Mesendoderm (in vitro differentiated cells): ENCODE measurements around the gene PSMD11. TPM values are rescaled to one million over a fixed set of nuclear protein-coding genes. Genes with fewer than 3 reads are reported as not detected.

ENCODE experiments used
- DNase-seq: peaks from one replicate; pipeline ENCODE4 v3.0.0; 2013
- H2AK5ac ChIP-seq: 2 replicates; pipeline ENCODE4 v1.6.1; 2013; ENCODE audit warnings: low read length, inconsistent platforms
- H2BK120ac ChIP-seq: 2 replicates; pipeline ENCODE4 v1.6.1; 2013; ENCODE audit warnings: low read depth, mild to moderate bottlenecking, low read length, moderate library complexity, mixed read lengths
- H2BK15ac ChIP-seq: replicated peaks from 2 replicates; pipeline ENCODE4 v1.6.1; 2013; ENCODE audit warnings: low read depth, mild to moderate bottlenecking, moderate library complexity
- H2BK5ac ChIP-seq: 2 replicates; pipeline ENCODE4 v1.6.1; 2013; ENCODE audit warnings: low read length, inconsistent platforms
- H3K18ac ChIP-seq: 2 replicates; pipeline ENCODE4 v1.6.1; 2013; ENCODE audit warnings: mild to moderate bottlenecking, low read length, mixed read lengths
- H3K23ac ChIP-seq: one replicate; pipeline ENCODE4 v1.6.1; 2013; ENCODE audit warnings: low read length
- H3K27ac ChIP-seq: 2 replicates; pipeline ENCODE4 v1.5.1; 2013; ENCODE audit warnings: low read depth, mild to moderate bottlenecking, inconsistent platforms, low read length, moderate library complexity
- H3K27me3 ChIP-seq: 2 replicates; pipeline ENCODE4 v1.6.1; 2013; ENCODE audit warnings: low read length, control low read depth, mild to moderate bottlenecking, inconsistent platforms; ENCODE audit not compliant: insufficient read depth, poor library complexity
- H3K36me3 ChIP-seq: 2 replicates; pipeline ENCODE4 v1.6.1; 2013; ENCODE audit warnings: low read length, inconsistent platforms; ENCODE audit not compliant: control insufficient read depth, insufficient read depth
- H3K4ac ChIP-seq: one replicate; pipeline ENCODE4 v1.6.1; 2013; ENCODE audit warnings: low read depth, mild to moderate bottlenecking, low read length, moderate library complexity
- H3K4me1 ChIP-seq: 2 replicates; pipeline ENCODE4 v1.6.1; 2013; ENCODE audit warnings: low read depth, low read length, inconsistent platforms; ENCODE audit not compliant: control insufficient read depth
- H3K4me2 ChIP-seq: 2 replicates; pipeline ENCODE4 v1.6.1; 2013; ENCODE audit warnings: low read length
- H3K4me3 ChIP-seq: 2 replicates; pipeline ENCODE4 v1.5.1; 2013; ENCODE audit warnings: mild to moderate bottlenecking, low read length
- H3K56ac ChIP-seq: one replicate; pipeline ENCODE4 v1.6.1; 2013; ENCODE audit warnings: low read length
- H3K79me1 ChIP-seq: 2 replicates; pipeline ENCODE4 v1.6.1; 2013; ENCODE audit warnings: low read length, inconsistent platforms
- H3K79me2 ChIP-seq: 2 replicates; pipeline ENCODE4 v1.6.1; 2013; ENCODE audit warnings: mild to moderate bottlenecking, low read length; ENCODE audit not compliant: control insufficient read depth, insufficient read depth
- H3K9ac ChIP-seq: 2 replicates; pipeline ENCODE4 v1.6.1; 2013; ENCODE audit warnings: low read length, inconsistent platforms
- H4K5ac ChIP-seq: one replicate; pipeline ENCODE4 v1.6.1; 2013; ENCODE audit warnings: low read length
- H4K8ac ChIP-seq: one replicate; pipeline ENCODE4 v1.6.1; 2013; ENCODE audit warnings: low read depth, mild to moderate bottlenecking, control low read depth, low read length, moderate library complexity
- WGBS: extraction: QIAGEN DNeasy Blood & Tissue Kit; methylation state at CpG from one replicate; pipeline ENCODE4 v1.1.7; 2013; ENCODE audit warnings: low lambda C conversion rate, missing lambda C conversion rate; ENCODE audit not compliant: insufficient coverage; ENCODE audit errors: extremely low coverage; 5-methylcytosine and 5-hydroxymethylcytosine counted together
- small RNA-seq: library from polyadenylated mRNA; stranded (forward); fragments of <200 nt; extraction: miRNeasy Mini kit (QIAGEN cat#:217004); gene quantifications from one replicate; pipeline ENCODE3, GENCODE V24; 2013; ENCODE audit not compliant: insufficient read depth

The PSMD11 gene

DNA sequence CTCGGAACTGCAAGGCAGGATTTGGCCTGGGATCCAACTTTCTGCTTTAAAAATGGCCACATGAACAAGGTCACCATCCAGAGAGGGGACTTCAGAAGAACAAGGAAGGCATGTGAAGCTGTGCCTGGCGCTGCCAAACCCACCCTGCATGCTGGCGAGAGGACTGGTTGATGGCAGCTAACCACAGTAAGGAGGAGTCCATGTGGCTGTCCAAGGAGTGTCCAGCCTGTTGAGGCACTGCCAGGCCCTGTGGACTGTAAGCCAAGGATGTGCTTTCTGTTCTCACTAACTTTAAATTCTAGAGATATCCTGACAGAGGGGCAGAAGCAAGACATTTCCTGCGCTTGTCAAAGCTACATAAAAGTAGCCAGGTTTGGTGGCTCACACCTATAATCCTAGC, 82.8 kb downstream of the PSMD11 start:
- no peaks in the 10 kb centered on the region for H3K27me3 ChIP-seq
- no peak overlapping the region for H3K4me3 ChIP-seq
- H3K4me2 ChIP-seq = no peak overlapping the region
- no peak overlapping the region for H2BK5ac ChIP-seq
- no peak overlapping the region for H3K27ac ChIP-seq
- H3K79me2 ChIP-seq = no peaks in the 10 kb centered on the region
- H2AK5ac ChIP-seq = no peak overlapping the region
- H2BK15ac ChIP-seq = no peak overlapping the region
- H3K79me1 ChIP-seq = no peaks in the 10 kb centered on the region
- H4K5ac ChIP-seq = no peak overlapping the region
- no peak overlapping the region for H3K4ac ChIP-seq
- H2BK120ac ChIP-seq = no peak overlapping the region
- no peaks in the 10 kb centered on the region for H3K36me3 ChIP-seq
- no CpG with 5 or more reads among the region's 4 CpGs for WGBS
- H3K4me1 ChIP-seq = peaks cover 3% of the 10 kb centered on the region
- H3K18ac ChIP-seq = no peak overlapping the region
- no peak overlapping the region for H3K9ac ChIP-seq
- H4K8ac ChIP-seq = no peak overlapping the region
- no peak overlapping the region for H3K56ac ChIP-seq
- no peak for DNase-seq
- no peak overlapping the region for H3K23ac ChIP-seq

DNA sequence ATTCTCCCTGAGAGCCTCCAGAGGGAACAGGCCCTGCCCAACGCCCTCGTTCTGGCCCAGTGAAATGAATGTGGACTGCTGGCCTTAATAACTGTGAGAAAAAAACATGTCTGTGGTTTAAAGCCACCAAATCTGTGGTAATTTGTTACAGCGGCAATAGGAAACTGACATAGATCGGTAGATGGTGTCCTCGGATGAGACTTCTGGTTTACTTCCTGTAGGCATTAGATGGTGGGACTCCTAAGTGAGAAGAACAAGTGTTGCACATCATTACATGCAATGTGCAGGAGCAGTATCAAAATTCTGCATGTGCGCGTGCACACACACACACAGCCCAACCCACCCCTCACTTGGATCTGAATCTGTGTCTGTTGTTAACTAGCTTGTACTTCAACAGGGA, 84.5 kb downstream of the PSMD11 start:
- no peaks in the 10 kb centered on the region for H3K4me1 ChIP-seq

DNA sequence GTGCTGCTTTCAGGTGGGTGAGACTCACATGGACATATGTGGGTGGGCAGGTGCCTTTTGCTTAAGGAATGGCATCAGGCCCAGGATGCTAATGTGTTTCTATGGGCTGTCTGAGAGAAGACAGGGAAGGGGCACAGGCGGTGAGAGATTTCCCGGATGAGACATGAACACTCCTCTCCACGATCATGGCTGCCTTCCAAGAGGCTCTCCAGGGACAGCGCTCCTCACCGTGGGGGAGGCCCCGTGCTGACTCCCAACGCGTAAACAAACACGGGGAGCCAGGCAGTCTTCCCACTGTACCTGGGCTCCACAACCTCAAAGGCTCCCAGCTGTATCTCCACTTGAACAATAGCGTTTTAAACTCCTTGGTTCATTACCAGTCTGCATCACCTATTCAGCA, 85.3 kb downstream of the PSMD11 start:
- H3K9ac ChIP-seq = no peak overlapping the region
- no peak overlapping the region for H4K8ac ChIP-seq
- no peak overlapping the region for H2BK120ac ChIP-seq
- no peak overlapping the region for H3K56ac ChIP-seq
- no peak overlapping the region for H4K5ac ChIP-seq
- no peak overlapping the region for H2BK5ac ChIP-seq
- H2BK15ac ChIP-seq = no peak overlapping the region
- no peaks in the 10 kb centered on the region for H3K4me1 ChIP-seq
- no peak overlapping the region for H3K18ac ChIP-seq
- H2AK5ac ChIP-seq = no peak overlapping the region
- no peak for DNase-seq
- WGBS = no CpG with 5 or more reads among the region's 10 CpGs
- H3K4me2 ChIP-seq = no peak overlapping the region
- no peak overlapping the region for H3K23ac ChIP-seq
- H3K79me2 ChIP-seq = no peaks in the 10 kb centered on the region
- no peak overlapping the region for H3K4me3 ChIP-seq
- H3K4ac ChIP-seq = no peak overlapping the region
- no peaks in the 10 kb centered on the region for H3K27me3 ChIP-seq
- no peaks in the 10 kb centered on the region for H3K36me3 ChIP-seq
- no peaks in the 10 kb centered on the region for H3K79me1 ChIP-seq
- H3K27ac ChIP-seq = no peak overlapping the region

More for the DNA sequence above, 84.5 kb downstream of the PSMD11 start:
- Histone ChIP-seq H3K27me3 (no peaks in the 10 kb centered on the region), H2AK5ac (no peak overlapping the region), H2BK120ac (no peak overlapping the region), H4K5ac (no peak overlapping the region), H4K8ac (no peak overlapping the region), H3K79me2 (no peaks in the 10 kb centered on the region), H3K4ac (no peak overlapping the region), H3K4me3 (no peak overlapping the region), H3K18ac (no peak overlapping the region), H3K56ac (no peak overlapping the region), H2BK15ac (no peak overlapping the region), H3K23ac (no peak overlapping the region), H3K9ac (no peak overlapping the region), H2BK5ac (no peak overlapping the region), H3K27ac (no peak overlapping the region), H3K36me3 (no peaks in the 10 kb centered on the region), H3K4me2 (no peak overlapping the region), H3K79me1 (no peaks in the 10 kb centered on the region)
- WGBS = no CpG with 5 or more reads among the region's 7 CpGs
- no peak for DNase-seq

Small RNA genes lying within 50 kb of the gene (small RNA-seq; reads per million reads assigned to genes)
- gene AC005899.2 (not detected), gene AC005899.6 (not detected), gene RF00019 (not detected)
